ENCODE data around the gene CARD6.
"Not testable (repeated sequence)": the region's sequence is repeated elsewhere in the genome, so short reads cannot be mapped to it uniquely, and the experiment has no call there.

CARD6 gene, protein sequence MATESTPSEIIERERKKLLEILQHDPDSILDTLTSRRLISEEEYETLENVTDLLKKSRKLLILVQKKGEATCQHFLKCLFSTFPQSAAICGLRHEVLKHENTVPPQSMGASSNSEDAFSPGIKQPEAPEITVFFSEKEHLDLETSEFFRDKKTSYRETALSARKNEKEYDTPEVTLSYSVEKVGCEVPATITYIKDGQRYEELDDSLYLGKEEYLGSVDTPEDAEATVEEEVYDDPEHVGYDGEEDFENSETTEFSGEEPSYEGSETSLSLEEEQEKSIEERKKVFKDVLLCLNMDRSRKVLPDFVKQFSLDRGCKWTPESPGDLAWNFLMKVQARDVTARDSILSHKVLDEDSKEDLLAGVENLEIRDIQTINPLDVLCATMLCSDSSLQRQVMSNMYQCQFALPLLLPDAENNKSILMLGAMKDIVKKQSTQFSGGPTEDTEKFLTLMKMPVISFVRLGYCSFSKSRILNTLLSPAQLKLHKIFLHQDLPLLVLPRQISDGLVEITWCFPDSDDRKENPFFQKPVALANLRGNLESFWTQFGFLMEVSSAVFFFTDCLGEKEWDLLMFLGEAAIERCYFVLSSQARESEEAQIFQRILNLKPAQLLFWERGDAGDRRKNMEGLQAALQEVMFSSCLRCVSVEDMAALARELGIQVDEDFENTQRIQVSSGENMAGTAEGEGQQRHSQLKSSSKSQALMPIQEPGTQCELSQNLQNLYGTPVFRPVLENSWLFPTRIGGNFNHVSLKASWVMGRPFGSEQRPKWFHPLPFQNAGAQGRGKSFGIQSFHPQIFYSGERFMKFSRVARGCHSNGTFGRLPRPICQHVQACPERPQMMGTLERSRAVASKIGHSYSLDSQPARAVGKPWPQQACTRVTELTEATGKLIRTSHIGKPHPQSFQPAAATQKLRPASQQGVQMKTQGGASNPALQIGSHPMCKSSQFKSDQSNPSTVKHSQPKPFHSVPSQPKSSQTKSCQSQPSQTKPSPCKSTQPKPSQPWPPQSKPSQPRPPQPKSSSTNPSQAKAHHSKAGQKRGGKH

DNA sequence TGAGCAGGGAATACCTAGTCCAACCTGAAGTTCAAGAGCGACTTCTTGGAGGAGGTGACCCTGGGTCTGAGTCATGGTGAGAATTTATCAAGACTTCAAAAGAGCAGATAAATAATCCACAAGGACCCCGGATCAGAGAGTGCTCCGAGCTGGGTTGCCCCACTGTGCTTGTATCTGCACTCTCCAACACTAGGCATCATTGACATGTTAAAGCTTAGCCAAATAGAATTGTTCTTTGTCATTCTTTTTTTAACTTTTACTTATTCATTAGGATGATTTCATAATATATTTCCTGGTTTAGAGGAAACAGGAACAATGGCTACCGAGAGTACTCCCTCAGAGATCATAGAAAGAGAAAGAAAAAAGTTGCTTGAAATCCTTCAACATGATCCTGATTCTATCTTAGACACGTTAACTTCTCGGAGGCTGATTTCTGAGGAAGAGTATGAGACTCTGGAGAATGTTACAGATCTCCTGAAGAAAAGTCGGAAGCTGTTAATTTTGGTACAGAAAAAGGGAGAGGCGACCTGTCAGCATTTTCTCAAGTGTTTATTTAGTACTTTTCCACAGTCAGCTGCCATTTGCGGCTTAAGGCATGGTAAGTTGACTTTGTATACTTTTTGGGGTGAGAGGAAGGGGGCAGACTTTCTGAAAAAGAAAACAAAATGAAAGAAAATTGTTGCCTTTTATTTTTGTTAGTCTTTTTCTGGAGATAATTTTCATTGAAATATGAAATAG lies at the start of gene CARD6:
Gene CARD6, plus strand, starts transcription at position 300 of the 738 bp plus-strand sequence. Its CDS starts 16 bp downstream, at position 316.
- no peak for DNase-seq

DNA sequence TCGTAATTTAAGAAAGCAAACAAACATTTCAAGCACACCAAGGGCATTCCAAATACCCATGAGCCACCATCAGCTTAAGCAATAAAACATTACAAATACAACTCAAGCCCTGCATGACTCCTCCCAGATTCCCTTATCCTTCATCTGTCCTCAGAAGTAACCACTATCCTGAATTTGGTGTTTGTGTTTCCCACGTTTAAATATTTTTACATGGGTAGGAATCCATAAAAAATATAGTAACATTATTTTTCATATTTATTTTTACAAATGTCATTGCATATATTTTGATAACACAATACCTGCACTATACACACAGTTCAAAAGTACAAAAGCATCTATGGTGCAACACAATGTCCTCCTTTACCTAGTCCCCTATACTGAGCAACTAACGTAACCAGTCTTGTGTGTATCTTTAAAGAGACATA lies 49.4 kb upstream of the CARD6 start:
- DNase-seq, result no peak

DNA sequence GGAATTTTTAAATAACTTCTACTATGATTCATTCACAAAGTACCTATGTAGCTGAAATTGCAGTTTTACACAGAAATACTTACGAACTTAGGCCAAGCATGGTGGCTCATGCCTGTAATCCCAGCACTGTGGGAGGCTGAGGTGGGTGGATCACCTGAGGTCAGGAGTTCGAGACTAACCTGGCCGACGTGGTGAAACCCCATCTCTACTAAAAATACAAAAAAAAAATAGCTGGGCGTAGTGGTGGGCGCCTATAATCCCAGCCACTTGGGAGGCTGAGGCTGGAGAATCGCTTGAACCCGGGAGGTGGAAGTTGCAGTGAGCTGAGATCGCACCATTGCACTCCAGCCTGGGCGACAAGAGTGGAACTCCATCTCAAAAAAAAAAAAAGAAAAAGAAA lies 48.5 kb upstream of the CARD6 start:
- not testable (repeated sequence) for DNase-seq

DNA sequence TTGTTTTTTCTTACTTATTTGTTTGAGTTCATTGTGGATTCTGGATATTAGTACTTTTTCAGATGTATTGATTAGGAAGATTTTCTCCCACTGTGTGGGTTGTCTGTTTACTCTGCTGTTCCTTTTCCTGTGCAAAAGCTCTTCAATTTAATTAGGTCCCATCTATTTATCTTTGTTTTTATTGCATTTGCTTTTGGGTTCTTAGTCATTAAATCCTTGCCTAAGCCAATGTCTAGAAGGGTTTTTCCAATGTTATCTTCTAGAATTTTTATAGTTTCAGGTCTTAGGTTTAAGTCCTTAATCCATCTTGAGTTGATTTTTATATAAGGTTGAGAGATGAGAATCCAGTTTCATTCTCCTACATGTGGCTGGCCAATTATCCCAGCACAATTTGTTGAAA lies 46.8 kb upstream of the CARD6 start:
- DNase-seq, result not testable (repeated sequence)

DNA sequence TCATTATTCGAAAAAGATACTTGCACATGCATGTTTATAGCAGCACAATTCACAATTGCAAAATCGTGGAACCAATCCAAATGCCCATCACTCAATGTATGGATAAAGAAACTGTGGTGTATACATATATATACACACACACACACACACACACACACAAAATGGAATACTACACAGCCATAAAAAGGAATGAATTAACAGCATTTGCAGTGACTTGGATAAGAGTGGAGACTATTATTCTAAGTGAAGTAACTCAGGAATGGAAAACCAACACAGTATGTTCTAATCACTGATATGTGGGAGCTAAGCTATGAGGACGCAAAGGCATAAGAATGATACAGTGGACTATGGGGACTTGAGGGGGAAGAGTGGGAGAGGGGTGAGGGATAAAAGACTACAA lies 46.3 kb upstream of the CARD6 start:
- not testable (repeated sequence) for DNase-seq

DNA sequence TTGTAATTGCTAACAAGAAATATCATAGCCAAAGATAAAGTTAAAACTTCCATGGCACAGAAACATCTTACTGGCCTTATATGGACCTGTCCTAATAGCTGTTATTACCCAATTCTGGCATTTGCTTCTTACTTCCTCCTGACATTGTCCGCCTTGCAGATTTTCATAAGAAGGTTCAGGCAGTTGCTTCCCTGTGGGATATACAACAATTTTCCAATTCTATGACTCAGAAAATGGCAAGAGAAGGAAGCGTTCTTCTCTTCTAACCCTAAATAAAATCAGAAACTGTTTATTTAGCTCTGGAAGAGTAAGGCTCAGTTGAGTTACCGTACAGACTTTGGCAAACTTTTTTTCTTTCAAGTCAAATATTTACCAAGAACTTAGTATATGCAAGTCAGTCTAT lies 44.7 kb upstream of the CARD6 start:
- no peak for DNase-seq

DNA sequence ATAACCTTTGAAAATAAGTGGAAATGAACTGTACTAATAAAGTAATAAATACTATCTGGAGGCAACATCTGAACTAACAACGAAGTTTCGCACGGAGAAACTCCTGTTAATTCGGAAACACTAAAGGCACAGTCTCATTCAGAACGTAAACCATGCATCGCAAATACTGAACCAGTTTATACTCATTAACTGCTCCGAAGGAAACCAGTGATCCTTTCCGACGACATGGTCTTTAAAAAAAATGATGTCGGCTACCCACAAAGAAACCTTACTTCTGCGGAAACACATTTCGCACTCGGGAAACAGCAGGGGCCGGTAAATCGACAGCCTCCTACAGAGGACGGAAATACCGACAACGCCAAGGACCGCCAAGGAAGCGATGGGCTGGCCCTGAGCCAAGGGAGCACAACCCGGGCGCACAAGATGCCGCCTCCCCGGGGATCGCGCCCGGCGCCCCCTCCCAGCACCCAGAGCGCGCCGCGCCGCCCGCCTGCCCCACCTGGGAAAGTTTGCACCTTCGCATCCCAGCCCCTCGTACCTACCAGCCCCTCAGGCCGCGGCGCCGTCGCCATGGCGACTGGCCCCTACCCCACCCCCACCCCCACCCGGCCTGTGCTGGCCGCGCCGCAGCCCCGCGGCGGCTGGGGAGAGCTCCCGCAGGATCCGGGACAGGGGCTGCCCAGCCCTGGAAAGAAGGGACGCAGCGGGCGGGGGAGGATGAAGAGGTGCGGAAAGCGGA lies 43.7 kb upstream of the CARD6 start:
- peak; percentile 91 for DNase-seq

DNA sequence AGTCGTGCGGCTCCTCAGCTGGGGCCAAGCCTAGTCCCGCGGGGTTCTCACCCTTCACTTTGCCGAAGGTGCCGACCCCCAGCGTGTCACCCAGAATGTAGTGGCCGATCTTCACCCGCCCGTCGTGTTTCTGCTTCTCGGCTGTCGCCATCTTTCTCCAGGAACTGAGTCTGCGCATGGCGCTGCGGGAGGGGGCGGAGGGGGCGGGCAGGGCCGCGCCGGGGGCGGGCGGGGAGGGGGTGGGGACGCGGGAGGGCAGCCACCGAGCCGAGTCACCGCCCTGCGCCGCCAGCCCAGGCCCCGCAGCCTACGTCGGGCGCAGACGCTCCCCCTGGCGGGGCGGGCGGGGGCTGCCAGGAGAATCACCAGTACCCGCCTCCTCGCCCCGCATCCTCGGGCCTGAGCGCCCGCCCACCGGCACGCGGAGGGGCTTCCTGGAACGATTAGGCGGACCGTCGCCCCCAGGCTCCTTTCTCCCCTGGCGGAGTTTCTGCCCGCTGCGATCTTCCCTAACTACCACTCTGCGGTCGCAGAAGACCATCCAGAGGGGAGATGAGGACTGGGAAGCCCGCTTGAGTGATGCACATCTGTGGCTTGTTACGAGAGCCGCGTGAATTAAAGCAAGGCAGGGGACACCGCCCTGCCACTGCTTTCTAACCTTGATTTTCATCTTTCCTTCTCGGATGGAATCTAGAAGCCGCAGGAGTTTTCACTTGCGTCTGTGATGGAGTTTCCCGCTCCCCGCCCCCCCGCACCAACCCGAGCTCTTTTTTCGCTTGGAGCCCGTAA lies 43.0 kb upstream of the CARD6 start, which contains the start of gene PRKAA1:
Gene PRKAA1, minus strand, starts transcription at position 363 of the 789 bp plus-strand sequence. Its CDS starts 185 bp downstream, at position 178.
- peak; percentile 94 for DNase-seq

DNA sequence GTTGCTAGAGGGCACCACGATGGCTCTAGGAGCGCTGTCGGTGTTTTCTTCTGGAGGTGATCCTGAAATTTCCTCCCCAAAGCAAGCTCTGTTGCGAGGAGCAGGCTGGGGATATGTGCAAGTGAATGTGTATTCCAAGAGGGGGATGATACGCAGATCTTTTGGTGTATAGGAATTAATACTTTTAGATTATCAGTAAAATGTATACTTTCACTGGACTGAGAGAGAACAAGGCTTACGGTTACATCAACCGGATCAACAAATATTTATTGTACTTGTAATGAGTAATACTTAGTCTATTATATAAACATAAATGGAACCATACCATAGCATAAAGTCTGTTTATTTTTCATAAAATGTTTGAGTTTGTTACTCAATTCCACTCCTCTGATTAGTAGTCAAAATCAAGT lies 42.4 kb upstream of the CARD6 start:
- no peak for DNase-seq

DNA sequence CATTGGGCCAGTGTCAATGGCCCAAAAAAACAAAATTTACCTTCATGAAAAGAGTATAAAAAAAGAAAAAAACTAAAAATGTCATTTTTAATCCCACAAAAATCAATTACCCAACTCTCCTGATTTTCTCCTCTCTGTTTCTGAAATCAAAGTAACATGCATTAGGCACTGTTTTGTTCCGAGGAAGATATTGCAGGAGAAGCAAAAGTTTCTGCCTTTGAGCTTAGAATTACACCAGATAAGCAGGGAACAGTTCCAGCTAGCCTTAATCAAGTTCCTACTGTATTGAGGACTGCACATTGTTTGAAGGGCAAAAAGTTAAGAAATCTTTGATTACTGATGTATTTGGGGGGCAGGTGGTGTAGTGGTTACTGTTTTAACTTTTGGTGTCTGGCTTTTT lies 41.9 kb upstream of the CARD6 start:
- DNase-seq, result no peak

DNA sequence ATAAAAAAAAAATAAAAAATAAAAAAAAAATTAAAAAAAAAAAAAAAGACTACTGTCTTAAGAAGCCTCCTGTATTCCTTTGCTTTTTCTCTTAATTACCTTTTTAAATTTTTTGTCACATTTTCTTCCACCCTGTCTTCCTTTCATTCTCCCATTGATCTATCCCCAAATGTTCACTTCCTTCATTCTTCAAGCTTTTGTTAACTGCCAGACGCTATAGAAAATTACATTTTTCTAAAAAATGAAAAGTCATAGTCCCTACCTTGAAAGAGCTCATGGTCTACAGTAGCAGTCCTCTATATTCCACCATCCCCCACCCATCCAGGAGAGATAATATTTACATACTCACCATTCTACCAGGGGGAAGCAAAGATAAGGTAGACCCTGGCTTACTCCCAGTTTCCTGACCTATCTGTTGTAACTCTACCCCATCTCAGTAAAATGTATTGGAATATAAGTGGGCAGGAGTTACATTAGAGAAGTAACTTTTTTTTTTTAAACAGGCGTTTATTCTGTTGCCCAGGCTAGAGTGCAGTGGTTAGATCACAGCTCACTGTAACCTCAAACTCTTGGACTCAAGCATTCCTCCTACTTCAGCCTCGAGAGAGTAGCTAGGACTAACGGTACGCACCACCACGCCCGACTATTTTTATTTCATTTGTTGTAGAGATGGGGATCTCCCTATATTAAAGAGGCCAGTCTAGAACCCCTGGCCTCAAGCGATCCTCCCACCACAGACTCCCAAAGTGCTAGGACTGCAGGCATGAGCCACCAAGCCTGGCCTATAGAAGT lies 39.2 kb upstream of the CARD6 start:
- no peak for DNase-seq

DNA sequence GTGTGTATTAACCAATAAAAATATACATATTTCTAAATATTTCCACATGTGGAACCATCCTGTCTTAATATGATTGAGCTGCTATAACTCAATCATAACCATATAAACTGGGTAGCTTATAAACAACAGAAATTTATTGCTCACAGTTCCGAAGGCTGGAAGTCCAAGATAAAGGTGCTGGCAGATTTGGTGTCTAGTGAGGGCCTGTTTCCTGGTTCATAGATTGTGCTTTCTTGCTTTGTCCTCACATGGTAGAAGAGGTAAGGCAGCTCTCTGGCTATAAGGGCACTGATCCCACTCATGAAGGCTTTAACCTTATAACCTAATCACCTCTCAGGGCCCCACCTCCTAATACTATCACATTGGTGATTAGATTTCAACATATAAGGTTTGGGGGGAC lies 29.0 kb upstream of the CARD6 start:
- no peak for DNase-seq

DNA sequence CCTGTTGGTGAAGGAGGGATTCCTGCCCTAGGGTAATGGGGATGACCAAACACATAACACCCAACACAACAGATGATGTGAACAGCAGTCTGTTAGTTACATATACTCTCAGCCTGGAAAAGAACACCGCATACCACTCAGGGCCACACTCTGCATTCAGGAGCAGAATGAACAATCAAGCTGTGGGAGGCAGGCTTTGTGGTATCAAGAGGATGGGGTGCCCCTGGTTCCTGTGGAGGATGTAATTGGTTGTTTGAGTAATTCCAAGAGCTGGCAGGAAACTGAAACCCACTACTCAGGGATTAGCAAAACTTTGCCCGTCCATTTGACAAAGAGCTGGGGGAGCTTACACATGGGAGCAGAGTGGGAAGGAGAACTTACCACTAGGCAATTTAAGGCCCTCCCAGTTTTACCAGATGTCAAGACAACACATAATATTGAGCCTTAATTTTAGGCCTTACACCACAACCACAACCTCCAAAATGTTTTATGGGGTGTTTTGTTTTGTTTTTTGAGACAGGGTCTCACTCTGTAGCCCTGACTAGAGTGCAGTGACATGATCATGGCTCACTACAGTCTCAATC lies 27.4 kb upstream of the CARD6 start:
- DNase-seq, result no peak

DNA sequence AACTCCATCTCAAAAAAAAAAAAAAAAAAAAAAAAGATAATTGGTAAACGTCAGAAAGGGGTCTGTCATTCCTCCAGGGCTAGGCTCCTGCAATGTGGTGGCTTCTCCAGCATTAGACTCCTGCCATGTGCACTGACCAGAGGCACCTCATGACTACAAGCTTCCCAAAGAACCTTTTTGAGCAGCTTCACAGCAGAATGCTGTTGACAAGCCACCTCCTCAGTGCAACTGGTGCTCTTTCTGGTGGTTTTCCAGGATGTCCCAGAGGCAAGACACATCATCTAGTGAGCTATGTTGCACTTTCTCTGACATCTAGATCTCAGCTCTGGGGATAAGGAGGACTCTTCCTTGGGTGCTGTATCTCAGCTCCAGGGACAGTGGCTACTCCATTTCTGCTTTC lies 17.7 kb upstream of the CARD6 start:
- no peak for DNase-seq

DNA sequence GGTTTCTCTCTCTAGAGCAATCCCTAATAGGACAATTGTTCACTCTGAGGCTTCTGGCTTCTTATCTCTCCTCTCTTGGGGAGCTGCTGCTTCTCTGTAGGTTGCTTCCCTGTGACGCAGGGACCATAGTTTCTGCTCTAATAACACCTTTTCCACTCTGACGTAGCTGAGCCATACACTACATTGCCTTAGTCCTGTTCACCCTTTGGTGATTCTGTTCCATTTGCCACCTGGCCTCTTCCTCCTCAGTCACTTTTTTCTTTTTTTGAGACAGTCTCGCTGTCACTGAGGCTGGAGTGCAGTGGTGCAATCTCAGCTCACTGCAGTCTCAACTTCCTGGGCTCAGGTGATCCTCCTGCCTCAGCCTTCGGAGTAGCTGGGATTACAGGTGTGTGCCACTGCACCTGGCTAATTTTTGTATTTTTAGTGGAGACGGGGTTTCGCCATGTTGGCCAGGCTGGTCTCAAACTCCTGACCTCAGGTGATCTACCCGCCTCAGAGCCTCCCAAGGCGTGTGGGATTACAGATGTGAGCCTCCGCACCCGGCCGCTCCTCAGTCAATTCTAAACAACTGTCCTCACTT lies 15.6 kb upstream of the CARD6 start:
- peak; percentile 16 for DNase-seq

DNA sequence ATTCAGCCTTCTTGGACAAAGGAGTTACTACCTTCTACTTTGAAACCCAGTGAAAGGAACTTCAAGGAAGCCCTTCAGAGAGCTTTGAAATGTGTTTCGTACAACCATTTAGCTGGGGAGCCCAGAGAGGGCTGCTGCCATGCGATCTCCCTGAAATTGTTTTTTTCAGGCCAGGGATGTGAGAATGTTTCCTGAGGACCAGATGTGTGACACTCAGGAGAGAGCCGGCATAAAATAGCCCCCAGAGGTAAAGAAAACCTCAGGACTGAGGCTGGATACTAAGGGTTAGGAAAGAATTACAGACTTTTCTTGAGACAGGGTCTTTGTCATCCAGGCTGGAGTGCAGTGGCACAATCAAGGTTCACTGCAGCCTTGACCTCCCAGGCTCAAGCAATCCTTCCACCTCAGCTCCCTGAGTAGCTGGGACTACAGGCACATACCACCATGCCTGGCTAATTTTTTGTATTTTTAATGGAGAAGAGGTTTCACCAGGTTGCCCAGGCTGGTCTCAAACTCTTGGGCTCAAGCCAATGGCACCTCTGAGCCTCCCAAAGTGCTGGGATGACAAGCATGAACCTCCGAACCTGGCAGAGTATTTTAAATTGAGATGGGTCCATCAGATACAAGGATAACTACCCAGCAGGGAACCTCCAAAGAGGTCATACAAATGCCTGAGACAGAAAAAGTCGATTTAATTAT lies 14.5 kb upstream of the CARD6 start:
- no peak for DNase-seq

DNA sequence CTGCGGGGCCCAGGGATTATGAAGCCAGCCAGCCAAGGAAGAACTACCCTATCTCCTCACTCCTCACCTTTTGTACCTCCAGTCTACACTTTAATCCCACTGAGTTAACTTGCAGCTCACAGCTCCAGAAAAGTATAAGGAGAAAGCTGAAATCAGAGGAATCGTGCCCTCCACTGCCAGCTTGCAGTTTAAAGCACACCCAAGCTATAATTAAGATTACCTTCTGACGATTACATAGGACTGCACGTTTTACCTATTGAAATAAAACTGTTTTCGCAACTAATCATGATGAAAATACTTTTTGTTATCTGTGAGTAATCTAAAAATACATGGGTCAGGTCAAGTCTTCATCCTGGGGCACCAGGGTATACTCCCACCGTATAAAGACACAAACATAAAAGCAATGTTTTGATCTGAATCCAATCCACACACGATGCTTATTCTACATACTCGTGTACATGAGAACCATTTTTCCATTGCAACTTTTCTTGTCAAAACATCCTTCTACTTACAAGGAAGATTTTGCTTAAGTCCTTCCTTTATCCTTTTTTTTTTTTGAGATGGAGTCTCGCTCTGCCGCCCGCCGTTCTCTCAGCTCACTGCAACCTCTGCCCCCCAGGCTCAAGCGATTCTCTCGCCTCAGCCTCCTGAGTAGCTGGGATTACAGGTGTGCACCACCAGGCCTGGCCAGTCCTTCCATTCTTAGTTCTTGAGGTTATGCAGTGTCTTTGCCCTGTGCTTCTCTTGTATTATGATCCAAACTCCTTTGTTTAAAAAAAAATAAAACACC lies 13.8 kb upstream of the CARD6 start:
- DNase-seq, result no peak

DNA sequence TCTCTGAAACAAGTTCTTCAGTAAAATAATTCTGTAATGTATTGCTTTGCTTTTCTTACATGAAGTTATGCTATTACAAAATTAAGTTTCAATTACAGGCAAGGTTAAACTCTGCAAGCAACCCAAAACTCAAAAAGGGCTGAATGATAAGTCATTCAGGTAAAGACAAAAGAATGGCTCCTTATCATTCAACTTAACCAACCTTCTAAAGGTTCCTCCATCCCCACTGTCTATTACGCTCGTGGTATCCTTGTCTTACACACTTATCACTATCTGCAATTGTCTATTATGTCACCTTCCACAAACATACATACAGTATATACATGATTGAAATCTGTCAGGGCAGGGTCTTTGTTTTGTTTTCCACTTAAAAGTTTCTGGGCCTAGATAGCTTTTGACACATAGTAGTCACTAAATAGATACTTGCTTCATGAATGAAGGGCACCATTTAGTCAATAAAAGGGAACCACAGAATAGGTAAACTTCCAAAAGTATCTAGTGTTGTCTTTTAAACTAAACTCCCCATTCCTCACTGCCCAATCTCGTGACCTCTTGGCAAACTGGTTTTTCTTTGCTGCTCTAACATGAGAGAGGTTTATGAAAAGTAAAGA lies 13.0 kb upstream of the CARD6 start:
- no peak for DNase-seq
